Measurements from ENCODE around the gene NCKAP5. TPM values are rescaled to one million over a fixed set of nuclear protein-coding genes. Genes with fewer than 3 reads are reported as not detected.

NCKAP5 gene
- total RNA-seq, 5 donors from 2014 or later (not counting 1 experiment from before 2014, with no cell fraction given), result 0.06 TPM; not detected in 4

GRCh38 chr2:133605011-133605765, 36.9 kb upstream of the NCKAP5 start:
- ChIA-PET POLR2A (no interaction called here), CTCF (no interaction called here)
- DNase-seq (no peak), ATAC-seq (replicated peaks in 1 of 4) (no peak)
- no peak overlapping the region for H3K27ac Mint-ChIP-seq
- Histone ChIP-seq H3K27ac (ENCODE audit: low read length) (no peak overlapping the region), H3K9me3 (no peaks in the 10 kb centered on the region), H3K36me3 (ENCODE audit: control insufficient read depth in 2 of 2, extremely low read depth in 1 of 2, insufficient read depth in 1 of 2, low read length in 1 of 2) (no peaks in the 10 kb centered on the region), H3K27me3 (replicated peaks in 1 of 2; ENCODE audit: control insufficient read depth in 2 of 2, extremely low read depth in 1 of 2, insufficient read depth in 2 of 2, low read length in 1 of 2) (peaks cover 0 to 5% of the 10 kb centered on the region in 2 experiments), H3K4me1 (ENCODE audit: control insufficient read depth in 1 of 2, extremely low read depth in 1 of 2, insufficient read depth in 2 of 2, low read length in 2 of 2) (no peaks in the 10 kb centered on the region), H3K4me3 (ENCODE audit: control insufficient read depth in 1 of 2, extremely low read depth in 1 of 2, low read length in 1 of 2) (no peak overlapping the region)
- 8% methylated on average over 2 of the region's 7 CpGs for WGBS (ENCODE audit: insufficient coverage)
- no peak overlapping the region for H3K4me3 Mint-ChIP-seq
- H3K27me3 Mint-ChIP-seq, result peaks cover 0 to 6% of the 10 kb centered on the region in 2 donors
- no peaks in the 10 kb centered on the region for H3K36me3 Mint-ChIP-seq
- H3K4me1 Mint-ChIP-seq, result no peaks in the 10 kb centered on the region
- peaks cover 0 to 9% (median 2%) of the 10 kb centered on the region in 3 donors for H3K9me3 Mint-ChIP-seq

GRCh38 chr2:133603109-133603508, 34.8 kb upstream of the NCKAP5 start:
- CTCF ChIA-PET, result no interaction called here
- Mint-ChIP-seq H3K27ac (no peak overlapping the region), H3K9me3 (peaks cover 0 to 5% (median 5%) of the 10 kb centered on the region in 3 donors), H3K27me3 (peaks cover 0 to 4% of the 10 kb centered on the region in 2 donors), H3K36me3 (no peaks in the 10 kb centered on the region), H3K4me1 (no peaks in the 10 kb centered on the region), H3K4me3 (no peak overlapping the region)
- Histone ChIP-seq H3K4me1 (ENCODE audit: control insufficient read depth in 1 of 2, extremely low read depth in 1 of 2, insufficient read depth in 2 of 2, low read length in 2 of 2) (no peaks in the 10 kb centered on the region), H3K27ac (ENCODE audit: low read length) (no peak overlapping the region), H3K9me3 (no peaks in the 10 kb centered on the region), H3K4me3 (ENCODE audit: control insufficient read depth in 1 of 2, extremely low read depth in 1 of 2, low read length in 1 of 2) (no peak overlapping the region), H3K27me3 (replicated peaks in 1 of 2; ENCODE audit: control insufficient read depth in 2 of 2, extremely low read depth in 1 of 2, insufficient read depth in 2 of 2, low read length in 1 of 2) (peaks cover 0 to 5% of the 10 kb centered on the region in 2 experiments), H3K36me3 (ENCODE audit: control insufficient read depth in 2 of 2, extremely low read depth in 1 of 2, insufficient read depth in 1 of 2, low read length in 1 of 2) (no peaks in the 10 kb centered on the region)
- 88% methylated on average over 10 of the region's 10 CpGs for WGBS (ENCODE audit: insufficient coverage)
- ATAC-seq (replicated peaks in 1 of 4), result no peak
- POLR2A ChIA-PET, result no interaction called here
- no peak for DNase-seq

GRCh38 chr2:133602538-133602937, 34.3 kb upstream of the NCKAP5 start:
- H3K4me3 ChIP-seq (ENCODE audit: control insufficient read depth in 1 of 2, extremely low read depth in 1 of 2, low read length in 1 of 2), result no peak overlapping the region
- no peak for ATAC-seq (replicated peaks in 1 of 4)
- POLR2A ChIA-PET, result no interaction called here
- no peak overlapping the region for H3K27ac ChIP-seq (ENCODE audit: low read length)
- H3K27ac Mint-ChIP-seq, result no peak overlapping the region
- H3K4me3 Mint-ChIP-seq, result no peak overlapping the region
- no peaks in the 10 kb centered on the region for H3K36me3 ChIP-seq (ENCODE audit: control insufficient read depth in 2 of 2, extremely low read depth in 1 of 2, insufficient read depth in 1 of 2, low read length in 1 of 2)
- no peaks in the 10 kb centered on the region for H3K4me1 ChIP-seq (ENCODE audit: control insufficient read depth in 1 of 2, extremely low read depth in 1 of 2, insufficient read depth in 2 of 2, low read length in 2 of 2)
- no peaks in the 10 kb centered on the region for H3K36me3 Mint-ChIP-seq
- CTCF ChIA-PET, result no interaction called here
- H3K9me3 Mint-ChIP-seq, result peaks cover 0 to 5% (median 5%) of the 10 kb centered on the region in 3 donors
- no peak for DNase-seq
- H3K27me3 ChIP-seq (replicated peaks in 1 of 2; ENCODE audit: control insufficient read depth in 2 of 2, extremely low read depth in 1 of 2, insufficient read depth in 2 of 2, low read length in 1 of 2), result peaks cover 0 to 5% of the 10 kb centered on the region in 2 experiments
- H3K9me3 ChIP-seq, result no peaks in the 10 kb centered on the region
- WGBS (ENCODE audit: insufficient coverage), result 79% methylated on average over 4 of the region's 4 CpGs
- peaks cover 0 to 4% of the 10 kb centered on the region in 2 donors for H3K27me3 Mint-ChIP-seq
- H3K4me1 Mint-ChIP-seq, result no peaks in the 10 kb centered on the region

GRCh38 chr2:133600266-133600928, 32.1 kb upstream of the NCKAP5 start:
- Histone ChIP-seq H3K27me3 (replicated peaks in 1 of 2; ENCODE audit: control insufficient read depth in 2 of 2, extremely low read depth in 1 of 2, insufficient read depth in 2 of 2, low read length in 1 of 2) (peaks cover 0 to 5% of the 10 kb centered on the region in 2 experiments), H3K4me1 (ENCODE audit: control insufficient read depth in 1 of 2, extremely low read depth in 1 of 2, insufficient read depth in 2 of 2, low read length in 2 of 2) (no peaks in the 10 kb centered on the region), H3K36me3 (ENCODE audit: control insufficient read depth in 2 of 2, extremely low read depth in 1 of 2, insufficient read depth in 1 of 2, low read length in 1 of 2) (no peaks in the 10 kb centered on the region), H3K27ac (ENCODE audit: low read length) (no peak overlapping the region), H3K4me3 (ENCODE audit: control insufficient read depth in 1 of 2, extremely low read depth in 1 of 2, low read length in 1 of 2) (no peak overlapping the region), H3K9me3 (no peaks in the 10 kb centered on the region)
- CTCF ChIA-PET, result no interaction called here
- Mint-ChIP-seq H3K4me1 (no peaks in the 10 kb centered on the region), H3K27ac (no peak overlapping the region), H3K9me3 (peaks cover 0 to 5% (median 5%) of the 10 kb centered on the region in 3 donors), H3K27me3 (peaks cover 2 to 8% of the 10 kb centered on the region in 2 donors), H3K36me3 (no peaks in the 10 kb centered on the region), H3K4me3 (no peak overlapping the region)
- POLR2A ChIA-PET, result no interaction called here
- ATAC-seq (replicated peaks in 1 of 4), result no peak
- DNase-seq, result no peak
- WGBS (ENCODE audit: insufficient coverage), result 85% methylated on average over 10 of the region's 13 CpGs

GRCh38 chr2:133599811-133600210, 31.5 kb upstream of the NCKAP5 start:
- H3K4me1 ChIP-seq (ENCODE audit: control insufficient read depth in 1 of 2, extremely low read depth in 1 of 2, insufficient read depth in 2 of 2, low read length in 2 of 2), result no peaks in the 10 kb centered on the region
- H3K4me3 ChIP-seq (ENCODE audit: control insufficient read depth in 1 of 2, extremely low read depth in 1 of 2, low read length in 1 of 2), result no peak overlapping the region
- ATAC-seq (replicated peaks in 1 of 4) (no peak), DNase-seq (no peak)
- peaks cover 0 to 5% (median 5%) of the 10 kb centered on the region in 3 donors for H3K9me3 Mint-ChIP-seq
- WGBS (ENCODE audit: insufficient coverage), result 78% methylated on average over 9 of the region's 10 CpGs
- H3K27ac ChIP-seq (ENCODE audit: low read length), result no peak overlapping the region
- no peaks in the 10 kb centered on the region for H3K36me3 ChIP-seq (ENCODE audit: control insufficient read depth in 2 of 2, extremely low read depth in 1 of 2, insufficient read depth in 1 of 2, low read length in 1 of 2)
- peaks cover 0 to 5% of the 10 kb centered on the region in 2 experiments for H3K27me3 ChIP-seq (replicated peaks in 1 of 2; ENCODE audit: control insufficient read depth in 2 of 2, extremely low read depth in 1 of 2, insufficient read depth in 2 of 2, low read length in 1 of 2)
- no peaks in the 10 kb centered on the region for H3K36me3 Mint-ChIP-seq
- ChIA-PET CTCF (no interaction called here), POLR2A (no interaction called here)
- no peak overlapping the region for H3K27ac Mint-ChIP-seq
- H3K9me3 ChIP-seq, result no peaks in the 10 kb centered on the region
- peaks cover 2 to 5% of the 10 kb centered on the region in 2 donors for H3K27me3 Mint-ChIP-seq
- H3K4me1 Mint-ChIP-seq, result no peaks in the 10 kb centered on the region
- H3K4me3 Mint-ChIP-seq, result no peak overlapping the region

GRCh38 chr2:133599211-133599803, 31.0 kb upstream of the NCKAP5 start:
- no peak overlapping the region for H3K27ac ChIP-seq (ENCODE audit: low read length)
- H3K27ac Mint-ChIP-seq, result no peak overlapping the region
- no peaks in the 10 kb centered on the region for H3K4me1 Mint-ChIP-seq
- H3K4me1 ChIP-seq (ENCODE audit: control insufficient read depth in 1 of 2, extremely low read depth in 1 of 2, insufficient read depth in 2 of 2, low read length in 2 of 2), result no peaks in the 10 kb centered on the region
- H3K36me3 Mint-ChIP-seq, result no peaks in the 10 kb centered on the region
- peaks cover 0 to 5% (median 5%) of the 10 kb centered on the region in 3 donors for H3K9me3 Mint-ChIP-seq
- DNase-seq (no peak), ATAC-seq (replicated peaks in 1 of 4) (no peak)
- ChIA-PET POLR2A (no interaction called here), CTCF (no interaction called here)
- H3K36me3 ChIP-seq (ENCODE audit: control insufficient read depth in 2 of 2, extremely low read depth in 1 of 2, insufficient read depth in 1 of 2, low read length in 1 of 2), result no peaks in the 10 kb centered on the region
- no peaks in the 10 kb centered on the region for H3K9me3 ChIP-seq
- WGBS (ENCODE audit: insufficient coverage), result 94% methylated on average over 4 of the region's 5 CpGs
- H3K4me3 ChIP-seq (ENCODE audit: control insufficient read depth in 1 of 2, extremely low read depth in 1 of 2, low read length in 1 of 2), result no peak overlapping the region
- no peak overlapping the region for H3K4me3 Mint-ChIP-seq
- H3K27me3 Mint-ChIP-seq, result peaks cover 2 to 5% of the 10 kb centered on the region in 2 donors
- H3K27me3 ChIP-seq (replicated peaks in 1 of 2; ENCODE audit: control insufficient read depth in 2 of 2, extremely low read depth in 1 of 2, insufficient read depth in 2 of 2, low read length in 1 of 2), result peaks cover 0 to 5% of the 10 kb centered on the region in 2 experiments

All from T-cell (primary cell).